C4-2B (cell line): ENCODE measurements around the gene ASIC4.

Source experiments
- ZFX ChIP-seq: fragments of 450-650 bp; IDR thresholded peaks from 2 replicates; pipeline ENCODE4 v1.6.1; 2017
- TF ChIP-seq, protein P1 (sequence below): fragments of 450-650 bp; conservative IDR thresholded peaks from 2 replicates; pipeline ENCODE4 v1.5.1; 2017; ENCODE audit warnings: mild to moderate bottlenecking

DNA sequence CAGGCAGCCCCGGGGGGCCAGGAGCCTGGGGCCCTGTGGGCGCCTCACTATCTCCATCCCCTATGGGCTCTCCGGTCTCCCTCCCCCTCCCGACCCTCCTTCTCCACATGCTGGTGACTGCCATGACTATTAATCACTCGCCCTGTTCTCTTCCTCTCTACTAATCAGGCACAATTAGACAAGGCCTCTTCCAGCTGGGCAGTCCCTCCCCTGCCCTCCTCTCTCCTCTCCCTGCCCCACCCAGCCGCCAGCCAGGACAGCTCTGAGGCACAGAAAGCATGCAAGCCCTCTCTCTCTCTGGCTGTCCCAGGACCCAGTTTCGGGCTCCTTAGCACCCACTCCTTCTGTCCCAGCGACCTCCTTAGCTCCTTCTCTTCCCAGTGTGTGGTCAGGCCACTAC, 5.8 kb downstream of the ASIC4 start:
- TF ChIP-seq, protein P1, sequence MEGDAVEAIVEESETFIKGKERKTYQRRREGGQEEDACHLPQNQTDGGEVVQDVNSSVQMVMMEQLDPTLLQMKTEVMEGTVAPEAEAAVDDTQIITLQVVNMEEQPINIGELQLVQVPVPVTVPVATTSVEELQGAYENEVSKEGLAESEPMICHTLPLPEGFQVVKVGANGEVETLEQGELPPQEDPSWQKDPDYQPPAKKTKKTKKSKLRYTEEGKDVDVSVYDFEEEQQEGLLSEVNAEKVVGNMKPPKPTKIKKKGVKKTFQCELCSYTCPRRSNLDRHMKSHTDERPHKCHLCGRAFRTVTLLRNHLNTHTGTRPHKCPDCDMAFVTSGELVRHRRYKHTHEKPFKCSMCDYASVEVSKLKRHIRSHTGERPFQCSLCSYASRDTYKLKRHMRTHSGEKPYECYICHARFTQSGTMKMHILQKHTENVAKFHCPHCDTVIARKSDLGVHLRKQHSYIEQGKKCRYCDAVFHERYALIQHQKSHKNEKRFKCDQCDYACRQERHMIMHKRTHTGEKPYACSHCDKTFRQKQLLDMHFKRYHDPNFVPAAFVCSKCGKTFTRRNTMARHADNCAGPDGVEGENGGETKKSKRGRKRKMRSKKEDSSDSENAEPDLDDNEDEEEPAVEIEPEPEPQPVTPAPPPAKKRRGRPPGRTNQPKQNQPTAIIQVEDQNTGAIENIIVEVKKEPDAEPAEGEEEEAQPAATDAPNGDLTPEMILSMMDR = no peak
- TF ChIP-seq ZFX = no peak
